ENCODE measurements around the gene TMEM50B.
"Not testable (repeated sequence)": the region's sequence is repeated elsewhere in the genome, so short reads cannot be mapped to it uniquely, and the experiment has no call there.

Gene TMEM50B

GRCh38 chr21:33418691-33419090 is 61.1 kb downstream of the TMEM50B start:
- DNase-seq (ENCODE audit: low read depth, low spot score): no peak
- no peak for TF ChIP-seq CTCF (IDR thresholded peaks at IDR 0.05; ENCODE audit: insufficient read depth, low read length, missing control alignments)
- no peak overlapping the region for H3K4me3 ChIP-seq (ENCODE audit: low read depth, low read length)
- POLR2A ChIA-PET: no interaction called here
- CTCF ChIA-PET: no interaction called here

GRCh38 chr21:33414926-33415325 is 64.8 kb downstream of the TMEM50B start:
- DNase-seq (ENCODE audit: low read depth, low spot score): no peak
- ChIA-PET CTCF (interaction anchor here (0.5 to 3.9 kb wide), 7 partner anchors 10 to 40 kb away, joined by 3 to 16 read pairs (median 4); no protein-coding TSS in a partner anchor), POLR2A (no interaction called here)
- TF ChIP-seq CTCF (IDR thresholded peaks at IDR 0.05; ENCODE audit: insufficient read depth, low read length, missing control alignments): no peak
- no peak overlapping the region for H3K4me3 ChIP-seq (ENCODE audit: low read depth, low read length)

- no peak for TF ChIP-seq CTCF (IDR thresholded peaks at IDR 0.05; ENCODE audit: insufficient read depth, low read length, missing control alignments)
- ChIA-PET CTCF (interaction anchor here (1.0 to 3.9 kb wide), 7 partner anchors 9 to 53 kb away, joined by 3 to 16 read pairs (median 4); no protein-coding TSS in a partner anchor), POLR2A (no interaction called here)
- H3K4me3 ChIP-seq (ENCODE audit: low read depth, low read length): no peak overlapping the region
- DNase-seq (ENCODE audit: low read depth, low spot score): no peak
Measured at GRCh38 chr21:33414068-33414467, 65.7 kb downstream of the TMEM50B start.

- DNase-seq (ENCODE audit: low read depth, low spot score): no peak
- ChIA-PET CTCF (interaction anchor here (1.4 to 3.9 kb wide), 4 partner anchors 19 to 52 kb away, joined by 3 to 16 read pairs (median 3); no protein-coding TSS in a partner anchor), POLR2A (no interaction called here)
- no peak for TF ChIP-seq CTCF (IDR thresholded peaks at IDR 0.05; ENCODE audit: insufficient read depth, low read length, missing control alignments)
- H3K4me3 ChIP-seq (ENCODE audit: low read depth, low read length): no peak overlapping the region
Measured at GRCh38 chr21:33412832-33413519, 66.8 kb downstream of the TMEM50B start.

GRCh38 chr21:33412439-33412831 is 67.3 kb downstream of the TMEM50B start:
- CTCF ChIA-PET: interaction anchor here (1.4 to 3.9 kb wide), 2 partner anchors 33 to 36 kb away, joined by 3 to 16 read pairs; no protein-coding TSS in a partner anchor
- H3K4me3 ChIP-seq (ENCODE audit: low read depth, low read length); POLR2A ChIA-PET; DNase-seq (ENCODE audit: low read depth, low spot score): not testable (repeated sequence)

GRCh38 chr21:33411949-33412430 is 67.8 kb downstream of the TMEM50B start:
- no peak for TF ChIP-seq CTCF (IDR thresholded peaks at IDR 0.05; ENCODE audit: insufficient read depth, low read length, missing control alignments)
- no peak overlapping the region for H3K4me3 ChIP-seq (ENCODE audit: low read depth, low read length)
- POLR2A ChIA-PET: no interaction called here
- no peak for DNase-seq (ENCODE audit: low read depth, low spot score)
- CTCF ChIA-PET: interaction anchor here (1.4 to 3.9 kb wide), 2 partner anchors 33 to 35 kb away, joined by 3 to 16 read pairs; no protein-coding TSS in a partner anchor
